Natural killer cell (primary cell): ENCODE measurements around the gene MGST3. TPM values are rescaled to one million over a fixed set of nuclear protein-coding genes. Genes with fewer than 3 reads are reported as not detected.

ENCODE experiments used
- ATAC-seq, 3 donors: fragments of 150-1000 bp in 2 of 3; fragments of 200-7000 bp in 1 of 3; cut with Tn5 transposase; 1 replicate in 1 of 3; 2 replicates in 2 of 3; pipeline ENCODE4 v1.10.0; 2021; ENCODE audit warnings: mild to moderate bottlenecking in 2 of 3, moderate library complexity in 2 of 3
- DNase-seq, 2 donors: peaks; one replicate each; pipeline versions ENCODE4 v3.0.0 to v3.0.0-alpha.2; 2013 to 2021; ENCODE audit warnings: mixed read lengths in 1 of 2
- H3K27ac ChIP-seq: one replicate; pipeline ENCODE4 v1.5.1; 2013; ENCODE audit warnings: mild to moderate bottlenecking, low read length
- H3K27me3 ChIP-seq: one replicate; pipeline ENCODE4 v1.6.1; 2013; ENCODE audit warnings: low read length; ENCODE audit not compliant: control insufficient read depth, insufficient read depth
- H3K36me3 ChIP-seq: one replicate; pipeline ENCODE4 v1.6.1; 2013; ENCODE audit warnings: low read length; ENCODE audit not compliant: control insufficient read depth, insufficient read depth
- H3K4me1 ChIP-seq: one replicate; pipeline ENCODE4 v1.6.1; 2013; ENCODE audit warnings: low read length; ENCODE audit not compliant: control insufficient read depth, insufficient read depth
- H3K4me3 ChIP-seq: one replicate; pipeline ENCODE4 v1.5.1; 2013; ENCODE audit warnings: low read length
- H3K9me3 ChIP-seq: one replicate; pipeline ENCODE4 v1.6.1; 2013; ENCODE audit warnings: low read length; ENCODE audit not compliant: control insufficient read depth, insufficient read depth
- H3K27ac Mint-ChIP-seq, 2 donors: one replicate each; pipeline ENCODE4 v1.8.0; 2022; ENCODE audit warnings: mild to moderate bottlenecking in 2 of 2, mixed read lengths in 2 of 2, moderate library complexity in 1 of 2
- H3K27me3 Mint-ChIP-seq, 2 donors: one replicate each; pipeline ENCODE4 v1.8.0; 2022; ENCODE audit warnings: low read depth in 2 of 2, mixed read lengths in 2 of 2
- H3K36me3 Mint-ChIP-seq: one replicate; pipeline ENCODE4 v1.8.0; 2022; ENCODE audit warnings: mixed read lengths
- H3K4me1 Mint-ChIP-seq, 2 donors: one replicate each; pipeline ENCODE4 v1.8.0; 2022; ENCODE audit warnings: mixed read lengths in 2 of 2
- H3K4me3 Mint-ChIP-seq: one replicate; pipeline ENCODE4 v1.8.0; 2022; ENCODE audit warnings: mild to moderate bottlenecking, moderate library complexity, mixed read lengths
- H3K9me3 Mint-ChIP-seq, 2 donors: one replicate each; pipeline ENCODE4 v1.8.0; 2022; ENCODE audit warnings: mixed read lengths in 2 of 2
- WGBS: methylation state at CpG from one replicate; pipeline ENCODE4 v1.1.7; 2013; ENCODE audit warnings: missing lambda C conversion rate; ENCODE audit not compliant: insufficient coverage; 5-methylcytosine and 5-hydroxymethylcytosine counted together
- intact Hi-C: fragments of 100-400 bp; cut with micrococcal nuclease; formaldehyde crosslinking; loops from one replicate; pipeline ENCODE4 v1.14.2; 2022
- total RNA-seq, 4 donors: library from RNA; stranded (reverse); fragments of 120-200 nt in 1 of 4; gene quantifications; one replicate each; pipeline versions ENCODE4 v1.2.3 to v1.2.4, GENCODE V29; 2013 to 2022
- TF ChIP-seq, protein P1 (sequence below): fragments of 200-600 bp; IDR thresholded peaks from one replicate; pipeline ENCODE4 v1.8.0; 2022; ENCODE audit warnings: antibody characterized with exemption

The MGST3 gene
- total RNA-seq, 3 donors from 2014 or later (not counting 1 experiment from before 2014, with no cell fraction given) = 27.2 to 34.3 (median 29.0) TPM

DNA sequence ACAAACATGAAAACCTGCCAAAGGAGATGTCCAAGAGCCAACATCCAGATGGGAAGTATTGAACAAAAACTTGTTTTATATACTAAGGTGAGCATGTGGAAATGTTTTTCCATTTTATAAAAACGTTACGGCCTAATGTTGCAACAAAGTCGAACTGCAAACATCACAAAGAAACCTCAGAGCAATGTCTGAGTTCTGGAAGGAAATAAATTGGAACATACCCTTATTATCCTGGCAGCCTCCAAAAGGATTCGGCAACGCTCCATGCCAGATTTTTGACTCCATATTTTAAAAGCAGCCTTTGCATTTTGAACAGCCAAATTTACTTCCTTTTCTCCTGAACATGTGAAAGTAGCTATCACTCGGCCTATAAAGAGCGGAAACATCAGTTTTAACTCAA is 64.0 kb downstream of the MGST3 start:
- Histone ChIP-seq H3K27me3 (no peaks in the 10 kb centered on the region), H3K4me3 (no peak overlapping the region), H3K4me1 (peaks cover 10% of the 10 kb centered on the region), H3K36me3 (no peaks in the 10 kb centered on the region), H3K27ac (no peak overlapping the region), H3K9me3 (no peaks in the 10 kb centered on the region)
- Mint-ChIP-seq H3K27ac (no peak overlapping the region), H3K27me3 (no peaks in the 10 kb centered on the region), H3K4me1 (peaks cover 37 to 47% of the 10 kb centered on the region in 2 donors), H3K4me3 (no peak overlapping the region), H3K9me3 (no peaks in the 10 kb centered on the region), H3K36me3 (no peaks in the 10 kb centered on the region)
- no peak for ATAC-seq
- no peak for DNase-seq
- WGBS = 93% methylated on average over 5 of the region's 7 CpGs
- intact Hi-C loops = loop anchor here (5.0 kb wide), 1 partner anchor 217 kb away; no protein-coding TSS in a partner anchor
- TF ChIP-seq, protein P1, sequence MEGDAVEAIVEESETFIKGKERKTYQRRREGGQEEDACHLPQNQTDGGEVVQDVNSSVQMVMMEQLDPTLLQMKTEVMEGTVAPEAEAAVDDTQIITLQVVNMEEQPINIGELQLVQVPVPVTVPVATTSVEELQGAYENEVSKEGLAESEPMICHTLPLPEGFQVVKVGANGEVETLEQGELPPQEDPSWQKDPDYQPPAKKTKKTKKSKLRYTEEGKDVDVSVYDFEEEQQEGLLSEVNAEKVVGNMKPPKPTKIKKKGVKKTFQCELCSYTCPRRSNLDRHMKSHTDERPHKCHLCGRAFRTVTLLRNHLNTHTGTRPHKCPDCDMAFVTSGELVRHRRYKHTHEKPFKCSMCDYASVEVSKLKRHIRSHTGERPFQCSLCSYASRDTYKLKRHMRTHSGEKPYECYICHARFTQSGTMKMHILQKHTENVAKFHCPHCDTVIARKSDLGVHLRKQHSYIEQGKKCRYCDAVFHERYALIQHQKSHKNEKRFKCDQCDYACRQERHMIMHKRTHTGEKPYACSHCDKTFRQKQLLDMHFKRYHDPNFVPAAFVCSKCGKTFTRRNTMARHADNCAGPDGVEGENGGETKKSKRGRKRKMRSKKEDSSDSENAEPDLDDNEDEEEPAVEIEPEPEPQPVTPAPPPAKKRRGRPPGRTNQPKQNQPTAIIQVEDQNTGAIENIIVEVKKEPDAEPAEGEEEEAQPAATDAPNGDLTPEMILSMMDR = no peak

DNA sequence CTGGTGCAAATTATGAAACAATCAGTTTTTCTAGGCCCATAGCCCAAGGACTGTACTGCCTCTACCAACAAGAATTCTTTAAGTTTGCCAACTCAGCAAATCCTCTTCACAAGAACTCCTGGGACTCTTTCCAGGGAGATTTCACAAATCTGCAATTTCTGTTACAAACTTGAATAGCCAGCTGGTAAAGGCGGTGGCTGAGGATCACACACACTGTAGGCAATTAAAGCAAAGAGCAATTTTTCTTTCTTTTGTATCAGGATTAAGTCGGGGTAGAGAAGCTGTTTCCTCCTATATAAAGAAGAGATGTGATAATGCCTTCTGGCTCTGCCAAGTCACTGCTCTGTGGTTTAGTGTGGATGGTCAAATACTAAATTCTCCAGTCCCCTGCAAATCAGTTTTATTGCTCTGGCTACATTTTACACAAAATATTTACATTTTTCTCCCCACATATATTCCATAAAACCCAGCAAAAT is 65.6 kb downstream of the MGST3 start:
- Histone ChIP-seq H3K9me3 (no peaks in the 10 kb centered on the region), H3K27ac (no peak overlapping the region), H3K27me3 (no peaks in the 10 kb centered on the region), H3K36me3 (no peaks in the 10 kb centered on the region), H3K4me3 (no peak overlapping the region), H3K4me1 (peaks cover 10% of the 10 kb centered on the region)
- 37% methylated on average over 2 of the region's 2 CpGs for WGBS
- Mint-ChIP-seq H3K36me3 (no peaks in the 10 kb centered on the region), H3K9me3 (no peaks in the 10 kb centered on the region), H3K4me3 (peak overlapping the region; percentile 93), H3K4me1 (peaks cover 28 to 31% of the 10 kb centered on the region in 2 donors), H3K27ac (peak overlapping the region; percentile 73 to 97), H3K27me3 (no peaks in the 10 kb centered on the region)
- TF ChIP-seq, protein P1 = no peak
- intact Hi-C loops = loop anchor here (5.0 kb wide), 1 partner anchor 216 kb away; no protein-coding TSS in a partner anchor
- ATAC-seq (no peak), DNase-seq (no peak)

DNA sequence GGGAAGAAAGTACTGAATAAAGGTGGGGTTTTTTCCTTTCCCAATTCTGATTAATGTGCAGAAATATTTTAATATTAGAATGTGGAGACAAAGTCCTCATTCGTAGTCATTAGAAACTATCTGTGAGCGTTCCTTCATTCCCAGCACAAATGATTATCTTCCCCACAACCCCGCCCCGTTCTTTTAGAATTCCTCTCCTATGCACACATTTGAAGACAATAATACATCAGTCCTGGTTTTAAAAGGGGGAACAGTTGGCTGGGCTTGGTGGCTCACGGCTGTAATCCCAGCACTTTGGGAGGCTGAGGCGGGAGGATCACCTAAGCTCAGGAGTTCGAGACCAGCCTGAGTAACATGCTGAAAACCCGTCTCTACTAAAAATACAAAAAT is 66.5 kb downstream of the MGST3 start:
- no peaks in the 10 kb centered on the region for H3K9me3 Mint-ChIP-seq
- TF ChIP-seq, protein P1 = no peak
- DNase-seq = no peak
- no peak for ATAC-seq
- H3K27me3 Mint-ChIP-seq = no peaks in the 10 kb centered on the region
- H3K27ac Mint-ChIP-seq = peak overlapping the region; percentile 97 to 100
- H3K4me3 ChIP-seq = peak overlapping the region; percentile 70
- intact Hi-C loops = loop anchor here (5.0 kb wide), 1 partner anchor 215 kb away; no protein-coding TSS in a partner anchor
- peaks cover 21 to 25% of the 10 kb centered on the region in 2 donors for H3K4me1 Mint-ChIP-seq
- 48% methylated on average over 6 of the region's 8 CpGs for WGBS
- H3K4me3 Mint-ChIP-seq = peak overlapping the region; percentile 93
- H3K9me3 ChIP-seq = no peaks in the 10 kb centered on the region
- peak overlapping the region; percentile 84 for H3K27ac ChIP-seq
- H3K4me1 ChIP-seq = peaks cover 10% of the 10 kb centered on the region
- no peaks in the 10 kb centered on the region for H3K36me3 Mint-ChIP-seq
- H3K27me3 ChIP-seq = no peaks in the 10 kb centered on the region
- H3K36me3 ChIP-seq = no peaks in the 10 kb centered on the region
